Measurements from ENCODE around the gene ROBO4. TPM values are rescaled to one million over a fixed set of nuclear protein-coding genes. Genes with fewer than 3 reads are reported as not detected.

ROBO4 gene
- 1 to 10 TPM in 2 of 8 experiments, under 1 TPM in 5, not detected in 1; 0.05 to 1.9 (median 0.73) TPM for total RNA-seq

DNA sequence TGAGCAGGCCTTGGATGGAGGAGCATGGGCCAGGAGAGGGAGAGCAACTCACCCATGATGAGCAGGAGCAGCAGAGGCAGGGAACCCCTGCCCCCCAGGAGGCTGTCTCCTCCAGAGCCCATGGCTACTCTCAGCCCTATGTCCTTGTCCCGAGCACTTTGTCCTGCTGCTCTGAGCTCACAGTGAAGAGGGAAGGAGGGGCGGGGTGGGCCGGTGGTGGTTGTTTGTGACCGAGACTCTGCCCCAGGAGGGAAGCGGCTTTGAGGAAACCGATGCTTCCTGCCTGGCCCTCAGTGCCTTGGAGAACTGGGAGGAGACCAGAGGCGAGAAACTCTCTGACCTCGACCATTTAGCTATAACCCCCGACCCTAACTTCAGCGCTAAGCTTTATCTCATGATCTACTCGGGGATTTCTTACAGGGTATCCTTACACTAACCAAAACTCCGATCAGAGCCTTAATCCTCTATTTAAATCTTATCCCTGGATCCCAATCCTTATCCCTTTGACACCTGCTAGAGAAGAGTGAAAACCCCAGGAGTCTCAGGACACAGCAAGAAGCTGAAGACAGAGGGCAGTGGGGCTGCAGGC lies at the start of gene ROBO4:
Gene ROBO4, minus strand, starts transcription at position 192 of the 589 bp plus-strand sequence. Its CDS starts 70 bp downstream, at position 122.
- peaks cover 4 to 6% of the 10 kb centered on the region in 2 donors for H3K4me1 ChIP-seq (replicated peaks in 1 of 2)
- no peak within 1 kb of the TSS for H3K27ac ChIP-seq
- in situ Hi-C loops (cut with MboI; ENCODE audit: low pct_unique_long_range_greater_than_20kb in 2 of 9, low sequenced_read_pairs in 9 of 9, unreplicated experiment in 9 of 9) = no loop called here
- ATAC-seq (replicated peaks in 6 of 8) = no peak
- WGBS, 10 experiments = 0 to 100% (median 78%) methylated on average over 1 to 8 of the region's 12 CpGs; no CpG with 5 or more reads in 5 of the 10 experiments
- no peak within 1 kb of the TSS for H3K4me3 ChIP-seq

- Histone ChIP-seq H3K27ac (no peak overlapping the region), H3K4me3 (no peak overlapping the region), H3K4me1 (replicated peaks in 1 of 2) (peaks cover 19 to 28% of the 10 kb centered on the region in 2 donors)
- ATAC-seq (replicated peaks in 6 of 8) = peak in 2 of 8 experiments; percentile 76 to 77
- in situ Hi-C loops (cut with MboI; ENCODE audit: low pct_unique_long_range_greater_than_20kb in 2 of 9, low sequenced_read_pairs in 9 of 9, unreplicated experiment in 9 of 9) = no loop called here
- 0 to 100% (median 66%) methylated on average over 1 to 2 of the region's 2 CpGs; no CpG with 5 or more reads in 4 of the 10 experiments for WGBS, 10 experiments
Observed at GRCh38 chr11:124946735-124947141, 49.1 kb upstream of the ROBO4 start.

DNA sequence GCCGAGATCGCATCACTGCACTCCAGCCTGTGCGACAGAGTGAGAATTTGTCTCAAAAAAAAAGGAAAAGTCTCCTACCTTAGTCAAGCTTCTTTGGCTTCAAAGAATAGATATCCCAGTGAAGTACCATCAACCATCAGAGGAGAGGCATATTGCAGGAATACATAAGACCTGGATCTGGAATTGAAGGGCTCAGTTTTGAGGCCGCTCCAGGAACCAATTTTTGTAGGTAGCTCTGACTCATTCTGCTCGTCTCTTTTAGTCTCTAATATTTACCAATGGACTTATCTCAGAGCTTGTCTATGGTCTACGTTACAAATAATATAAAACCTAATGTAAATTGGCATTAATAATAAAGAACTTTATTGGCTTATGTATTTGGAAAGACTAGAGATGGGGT lies 48.2 kb upstream of the ROBO4 start:
- Histone ChIP-seq H3K4me1 (replicated peaks in 1 of 2) (peaks cover 19 to 28% of the 10 kb centered on the region in 2 donors), H3K27ac (no peak overlapping the region), H3K4me3 (no peak overlapping the region)
- 19 to 95% (median 83%) methylated on average over 1 to 6 of the region's 6 CpGs; no CpG with 5 or more reads in 1 of the 10 experiments for WGBS, 10 experiments
- in situ Hi-C loops (cut with MboI; ENCODE audit: low pct_unique_long_range_greater_than_20kb in 2 of 9, low sequenced_read_pairs in 9 of 9, unreplicated experiment in 9 of 9) = no loop called here
- no peak for ATAC-seq (replicated peaks in 6 of 8)

DNA sequence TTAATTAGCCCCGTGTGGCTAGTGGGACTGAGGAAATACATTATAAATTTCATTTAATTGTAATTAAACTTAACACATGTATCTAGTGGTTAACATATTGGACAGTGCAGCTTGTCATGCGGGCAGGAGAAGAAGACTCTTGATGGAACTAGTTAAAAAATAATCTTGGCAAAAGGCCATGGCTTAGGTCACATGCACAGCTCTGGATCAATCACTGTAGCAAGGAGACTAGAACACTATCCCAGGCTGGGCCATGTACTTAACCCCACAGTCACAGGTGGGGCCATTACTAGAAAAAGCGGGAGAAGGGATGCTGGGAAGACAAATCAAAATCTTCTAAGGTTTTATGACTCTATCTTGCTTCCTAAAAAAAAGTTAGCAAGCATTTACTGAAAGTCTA lies 46.9 kb upstream of the ROBO4 start:
- no peak for ATAC-seq (replicated peaks in 6 of 8)
- Histone ChIP-seq H3K4me3 (no peak overlapping the region), H3K27ac (no peak overlapping the region), H3K4me1 (replicated peaks in 1 of 2) (peaks cover 19 to 28% of the 10 kb centered on the region in 2 donors)
- 29 to 100% (median 80%) methylated on average over 1 to 3 of the region's 3 CpGs; no CpG with 5 or more reads in 1 of the 10 experiments for WGBS, 10 experiments
- in situ Hi-C loops (cut with MboI; ENCODE audit: low pct_unique_long_range_greater_than_20kb in 2 of 9, low sequenced_read_pairs in 9 of 9, unreplicated experiment in 9 of 9) = no loop called here

DNA sequence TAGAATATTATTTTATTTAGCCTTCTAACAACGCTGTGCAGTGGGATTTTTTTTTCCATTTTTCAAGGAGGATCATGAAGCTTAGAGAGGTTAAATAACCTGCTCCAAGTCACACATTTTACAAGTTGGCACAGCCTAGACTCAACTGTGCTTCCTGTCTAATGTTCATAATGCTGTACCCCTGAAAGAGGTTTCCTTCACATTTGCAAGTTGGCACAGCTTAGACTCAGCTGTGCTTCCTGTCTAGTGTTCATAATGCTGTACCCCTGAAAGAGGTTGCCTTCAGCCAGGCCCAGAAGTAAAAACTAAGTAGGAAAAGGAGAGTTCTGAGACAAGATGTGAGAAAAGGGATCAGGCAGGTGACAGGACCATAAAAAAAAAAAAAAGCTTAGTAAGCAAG lies 46.1 kb upstream of the ROBO4 start:
- in situ Hi-C loops (cut with MboI; ENCODE audit: low pct_unique_long_range_greater_than_20kb in 2 of 9, low sequenced_read_pairs in 9 of 9, unreplicated experiment in 9 of 9) = no loop called here
- H3K27ac ChIP-seq = peak overlapping the region in 1 of 2 donors; percentile 80
- ATAC-seq (replicated peaks in 6 of 8) = no peak
- H3K4me3 ChIP-seq = no peak overlapping the region
- WGBS, 10 experiments = 0 to 100% (median 43%) methylated on average over 1 of the region's 1 CpG; no CpG with 5 or more reads in 3 of the 10 experiments
- peaks cover 21 to 34% of the 10 kb centered on the region in 2 donors for H3K4me1 ChIP-seq (replicated peaks in 1 of 2)

GRCh38 chr11:124943254-124943616 lies 45.6 kb upstream of the ROBO4 start:
- in situ Hi-C loops (cut with MboI; ENCODE audit: low pct_unique_long_range_greater_than_20kb in 2 of 9, low sequenced_read_pairs in 9 of 9, unreplicated experiment in 9 of 9) = no loop called here
- 22 to 100% (median 51%) methylated on average over 1 to 5 of the region's 5 CpGs; no CpG with 5 or more reads in 1 of the 10 experiments for WGBS, 10 experiments
- H3K4me1 ChIP-seq (replicated peaks in 1 of 2) = peaks cover 24 to 39% of the 10 kb centered on the region in 2 donors
- peak in 6 of 8 experiments; percentile 12 to 63 (median 53) for ATAC-seq (replicated peaks in 6 of 8)
- no peak overlapping the region for H3K4me3 ChIP-seq
- peak overlapping the region in 1 of 2 donors; percentile 80 for H3K27ac ChIP-seq

GRCh38 chr11:124942466-124943253 lies 45.0 kb upstream of the ROBO4 start:
- WGBS, 10 experiments = 0 to 63% (median 9%) methylated on average over 1 to 6 of the region's 6 CpGs; no CpG with 5 or more reads in 1 of the 10 experiments
- no peak overlapping the region for H3K4me3 ChIP-seq
- peaks cover 24 to 42% of the 10 kb centered on the region in 2 donors for H3K4me1 ChIP-seq (replicated peaks in 1 of 2)
- ATAC-seq (replicated peaks in 6 of 8) = peak in 5 of 8 experiments; percentile 78 to 92 (median 87)
- in situ Hi-C loops (cut with MboI; ENCODE audit: low pct_unique_long_range_greater_than_20kb in 2 of 9, low sequenced_read_pairs in 9 of 9, unreplicated experiment in 9 of 9) = no loop called here
- peak overlapping the region; percentile 61 to 80 for H3K27ac ChIP-seq

DNA sequence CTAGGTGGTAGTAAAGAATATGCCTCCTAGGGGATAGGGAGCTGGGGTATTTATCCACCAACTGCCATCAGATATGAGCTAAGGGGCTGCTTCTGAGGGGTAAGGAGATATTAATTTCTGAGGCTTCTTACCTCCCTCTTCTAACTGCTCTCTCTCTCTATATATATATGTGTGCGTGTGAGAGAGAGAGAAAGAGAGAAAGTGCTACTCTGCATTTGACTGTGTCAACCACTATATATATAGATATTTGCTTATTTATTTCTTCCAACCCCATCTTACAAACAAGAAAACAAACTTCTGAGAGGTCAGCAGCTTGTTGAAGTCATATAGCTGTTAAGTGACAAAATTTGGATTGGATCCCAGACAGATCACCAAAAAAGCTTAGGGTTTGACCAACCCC lies 44.0 kb upstream of the ROBO4 start:
- no peak overlapping the region for H3K27ac ChIP-seq
- 50 to 100% (median 100%) methylated on average over 1 of the region's 1 CpG; no CpG with 5 or more reads in 4 of the 10 experiments for WGBS, 10 experiments

GRCh38 chr11:124938970-124939369 lies 41.3 kb upstream of the ROBO4 start:
- in situ Hi-C loops (cut with MboI; ENCODE audit: low pct_unique_long_range_greater_than_20kb in 2 of 9, low sequenced_read_pairs in 9 of 9, unreplicated experiment in 9 of 9) = no loop called here
- peak in 3 of 8 experiments; percentile 32 to 42 (median 39) for ATAC-seq (replicated peaks in 6 of 8)
- WGBS, 10 experiments = 17 to 100% (median 82%) methylated on average over 1 to 5 of the region's 6 CpGs; no CpG with 5 or more reads in 2 of the 10 experiments
- Histone ChIP-seq H3K4me1 (replicated peaks in 1 of 2) (peaks cover 23 to 54% of the 10 kb centered on the region in 2 donors), H3K4me3 (no peak overlapping the region), H3K27ac (peak overlapping the region in 1 of 2 donors; percentile 13)

More for the DNA sequence above, 44.0 kb upstream of the ROBO4 start:
- in situ Hi-C loops (cut with MboI; ENCODE audit: low pct_unique_long_range_greater_than_20kb in 2 of 9, low sequenced_read_pairs in 9 of 9, unreplicated experiment in 9 of 9) = no loop called here
- H3K4me1 ChIP-seq (replicated peaks in 1 of 2) = peaks cover 24 to 50% of the 10 kb centered on the region in 2 donors
- no peak for ATAC-seq (replicated peaks in 6 of 8)
- no peak overlapping the region for H3K4me3 ChIP-seq

DNA sequence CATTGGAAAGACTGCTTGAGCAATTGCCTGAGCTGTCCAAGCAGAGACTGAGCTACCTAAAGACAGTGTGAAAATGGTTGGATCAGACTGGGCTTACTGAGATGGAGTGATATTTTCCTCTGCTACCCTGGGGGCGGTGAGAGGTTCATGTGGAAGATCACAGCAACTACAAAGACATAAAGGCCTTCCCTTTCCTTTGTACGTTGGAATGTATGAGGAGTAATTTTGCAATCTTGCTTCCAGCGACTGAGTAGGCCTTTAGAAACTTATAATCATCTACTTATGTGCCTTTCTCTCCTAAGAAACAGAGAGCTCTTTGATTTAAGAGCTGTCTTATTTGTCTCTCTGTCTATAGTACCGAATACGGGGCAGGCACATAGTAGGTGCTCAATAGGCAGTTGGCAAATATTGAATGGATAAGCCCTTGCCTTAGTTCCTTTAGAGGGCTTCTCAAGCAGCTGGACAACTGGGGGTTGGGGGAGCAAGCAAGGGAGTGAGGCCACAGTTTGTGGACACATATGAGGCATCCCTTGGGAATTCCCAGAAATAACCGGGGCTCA lies 40.6 kb upstream of the ROBO4 start:
- no peak for ATAC-seq (replicated peaks in 6 of 8)
- WGBS, 10 experiments = 4 to 100% (median 64%) methylated on average over 1 to 6 of the region's 6 CpGs
- Histone ChIP-seq H3K4me1 (replicated peaks in 1 of 2) (peaks cover 16 to 47% of the 10 kb centered on the region in 2 donors), H3K27ac (no peak overlapping the region), H3K4me3 (no peak overlapping the region)
- in situ Hi-C loops (cut with MboI; ENCODE audit: low pct_unique_long_range_greater_than_20kb in 2 of 9, low sequenced_read_pairs in 9 of 9, unreplicated experiment in 9 of 9) = no loop called here

- 0 to 100% (median 46%) methylated on average over 1 to 3 of the region's 3 CpGs; no CpG with 5 or more reads in 2 of the 10 experiments for WGBS, 10 experiments
- in situ Hi-C loops (cut with MboI; ENCODE audit: low pct_unique_long_range_greater_than_20kb in 2 of 9, low sequenced_read_pairs in 9 of 9, unreplicated experiment in 9 of 9) = no loop called here
- Histone ChIP-seq H3K27ac (no peak overlapping the region), H3K4me1 (replicated peaks in 1 of 2) (peaks cover 7 to 39% of the 10 kb centered on the region in 2 donors), H3K4me3 (no peak overlapping the region)
- peak in 1 of 8 experiments; percentile 19 for ATAC-seq (replicated peaks in 6 of 8)
Observed at GRCh38 chr11:124937336-124937935, 39.8 kb upstream of the ROBO4 start.

- Histone ChIP-seq H3K4me3 (no peak within 1 kb of the TSS), H3K27ac (no peak within 1 kb of the TSS), H3K4me1 (replicated peaks in 1 of 2) (peaks cover 4 to 33% of the 10 kb centered on the region in 2 donors)
- in situ Hi-C loops (cut with MboI; ENCODE audit: low pct_unique_long_range_greater_than_20kb in 2 of 9, low sequenced_read_pairs in 9 of 9, unreplicated experiment in 9 of 9) = no loop called here
- WGBS, 10 experiments = 71 to 100% (median 93%) methylated on average over 1 to 9 of the region's 18 CpGs; no CpG with 5 or more reads in 1 of the 10 experiments
- no peak for ATAC-seq (replicated peaks in 6 of 8)
Observed at GRCh38 chr11:124935548-124936514, 38.2 kb upstream of the ROBO4 start, which contains the start of gene HEPACAM. Gene HEPACAM (minus strand): TSS chr11:124936047. CDS start chr11:124936006, 41 bp downstream.

All from motor neuron (in vitro differentiated cells).